ENCODE data around the gene MAPK9.

GRCh38 chr5:180230017-180230416, 61.9 kb downstream of the MAPK9 start:
- TF ChIP-seq CTCF (IDR thresholded peaks at IDR 0.05; ENCODE audit: borderline replicate concordance, extremely low read depth, low read length, poor library complexity, severe bottlenecking) (no peak), EZH2 (IDR thresholded peaks at IDR 0.05; ENCODE audit: borderline replicate concordance, low read depth, low read length, severe bottlenecking) (no peak)
